ENCODE measurements around the gene DOCK4.

DOCK4 gene

GRCh38 chr7:112084520-112084971 is 121.7 kb downstream of the DOCK4 start:
- in situ Hi-C loops (cut with HindIII; ENCODE audit: low sequenced_read_pairs): no loop called here

DNA sequence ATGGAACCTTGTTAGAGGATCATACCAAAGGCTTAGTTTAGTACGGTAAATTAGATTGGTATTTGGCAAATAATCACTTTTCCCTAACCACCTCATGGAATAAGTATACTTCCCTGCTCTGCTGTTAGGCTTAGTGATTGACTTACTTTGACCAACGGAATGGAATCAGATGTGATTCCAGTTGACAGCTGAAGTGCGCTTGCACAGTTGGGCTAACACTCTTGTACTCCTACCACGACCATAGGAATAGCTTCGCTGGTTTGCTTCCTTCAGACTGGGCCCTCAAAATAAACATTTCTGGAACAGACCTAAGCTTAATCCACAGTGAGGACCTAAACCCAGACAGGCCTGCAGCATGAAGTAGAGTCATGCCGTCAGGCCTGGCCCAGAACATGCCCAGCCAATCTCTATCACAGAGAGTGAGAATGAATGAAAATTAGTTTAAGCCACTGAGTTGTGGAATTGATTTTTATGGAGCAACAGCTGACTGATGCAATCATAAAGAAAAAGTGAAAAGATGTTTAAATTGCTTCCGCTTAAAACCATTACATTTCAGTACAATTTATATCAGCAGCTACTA is 122.3 kb downstream of the DOCK4 start:
- in situ Hi-C loops (cut with HindIII; ENCODE audit: low sequenced_read_pairs): no loop called here

- in situ Hi-C loops (cut with HindIII; ENCODE audit: low sequenced_read_pairs): no loop called here
These were observed 123.9 kb downstream of the DOCK4 start for GRCh38 chr7:112082306-112082705.

DNA sequence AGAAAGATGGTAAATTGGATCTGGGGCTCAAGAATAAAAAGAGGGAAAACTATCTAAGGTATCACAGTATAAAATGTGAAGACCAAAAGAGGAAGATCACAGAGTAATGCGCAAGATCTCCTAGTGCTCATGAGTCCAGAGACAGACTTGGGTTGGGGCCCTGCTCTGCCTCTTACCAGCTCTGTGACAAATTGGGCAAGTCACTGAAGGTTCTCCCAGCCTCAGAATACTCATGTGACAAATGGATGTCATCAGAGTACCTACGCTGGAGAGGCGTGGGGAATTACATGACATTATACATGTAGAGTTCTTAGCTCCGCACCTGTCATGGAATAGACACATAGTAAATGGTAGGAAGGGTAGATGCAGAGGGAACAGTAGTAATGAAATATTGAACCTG is 124.4 kb downstream of the DOCK4 start:
- in situ Hi-C loops (cut with HindIII; ENCODE audit: low sequenced_read_pairs): no loop called here

DNA sequence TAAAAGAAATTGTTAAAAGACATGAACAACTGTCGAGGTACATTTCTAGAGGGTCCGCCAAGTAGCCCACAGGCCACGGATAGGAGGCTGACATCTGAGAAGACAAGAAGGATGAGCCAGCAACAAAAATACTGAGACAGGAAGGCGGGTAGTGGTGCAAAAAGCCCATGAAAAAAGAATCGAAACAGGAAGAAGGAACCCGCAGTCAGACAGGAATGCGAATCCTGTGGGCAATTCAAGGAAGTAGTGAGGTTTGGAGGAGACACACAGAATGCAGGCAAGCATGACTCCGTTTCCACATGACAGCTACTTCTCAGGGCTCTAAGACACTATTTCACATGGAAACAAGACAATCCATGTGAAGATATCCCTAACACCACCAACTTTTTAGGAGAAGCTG is 125.2 kb downstream of the DOCK4 start:
- in situ Hi-C loops (cut with HindIII; ENCODE audit: low sequenced_read_pairs): no loop called here

DNA sequence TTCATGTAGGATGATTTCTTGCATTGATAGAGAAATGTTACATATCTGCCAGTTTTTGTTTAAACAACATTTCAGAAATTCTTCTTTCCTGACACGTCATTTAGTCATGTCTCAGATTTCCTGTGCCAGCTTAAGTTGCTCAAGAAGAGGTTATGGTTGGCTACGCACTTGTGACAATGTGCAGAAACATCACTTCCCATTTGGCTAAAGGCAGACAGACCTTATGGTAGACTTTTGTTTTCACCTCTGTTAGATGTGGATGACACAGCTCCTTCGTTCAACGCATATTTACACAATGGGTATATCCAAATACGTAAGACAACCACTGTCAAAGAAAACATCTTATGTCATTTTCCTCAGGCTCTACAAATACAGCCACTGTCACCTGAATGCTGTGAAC is 125.8 kb downstream of the DOCK4 start:
- in situ Hi-C loops (cut with HindIII; ENCODE audit: low sequenced_read_pairs): no loop called here

GRCh38 chr7:112079673-112080072 is 126.5 kb downstream of the DOCK4 start:
- in situ Hi-C loops (cut with HindIII; ENCODE audit: low sequenced_read_pairs): no loop called here

GRCh38 chr7:112079122-112079521 is 127.1 kb downstream of the DOCK4 start:
- in situ Hi-C loops (cut with HindIII; ENCODE audit: low sequenced_read_pairs): no loop called here

DNA sequence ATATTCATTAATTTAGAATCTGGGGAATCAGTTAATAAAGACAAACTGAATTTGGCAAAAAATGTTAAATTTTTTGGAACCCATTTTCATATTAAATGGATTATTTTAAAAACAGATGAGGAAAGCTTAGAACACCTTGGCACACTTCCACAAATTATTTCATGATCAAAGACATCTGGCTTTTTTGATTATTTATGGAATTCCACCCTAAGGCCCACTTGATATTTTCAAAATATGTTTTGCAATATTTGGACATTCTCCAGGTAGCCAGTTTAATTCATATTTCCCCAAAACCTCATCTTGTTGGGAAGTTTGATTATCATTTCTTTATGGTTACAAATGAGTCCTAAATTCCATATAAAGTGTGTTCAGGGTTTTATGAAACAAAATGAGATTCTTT is 129.9 kb downstream of the DOCK4 start:
- in situ Hi-C loops (cut with HindIII; ENCODE audit: low sequenced_read_pairs): no loop called here

DNA sequence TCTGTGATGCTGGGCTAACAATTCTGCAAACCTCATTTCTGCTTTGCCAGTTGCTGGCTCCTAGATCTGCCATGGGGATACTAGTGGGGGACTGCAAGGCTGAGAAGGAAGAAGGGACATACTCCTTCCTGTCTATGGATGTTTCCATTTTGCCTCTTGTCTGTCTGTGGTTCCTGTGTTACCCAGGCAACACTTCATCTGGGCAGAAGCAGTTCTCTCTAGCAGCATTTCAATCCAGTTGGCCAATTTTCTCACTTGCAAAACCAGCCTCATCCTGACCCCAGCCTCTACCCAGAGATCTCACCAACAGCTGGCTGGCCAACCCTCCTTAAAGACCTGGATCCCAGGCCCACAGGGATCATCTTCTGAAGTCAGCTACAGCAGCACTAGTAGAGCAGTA is 131.7 kb downstream of the DOCK4 start:
- in situ Hi-C loops (cut with HindIII; ENCODE audit: low sequenced_read_pairs): no loop called here

DNA sequence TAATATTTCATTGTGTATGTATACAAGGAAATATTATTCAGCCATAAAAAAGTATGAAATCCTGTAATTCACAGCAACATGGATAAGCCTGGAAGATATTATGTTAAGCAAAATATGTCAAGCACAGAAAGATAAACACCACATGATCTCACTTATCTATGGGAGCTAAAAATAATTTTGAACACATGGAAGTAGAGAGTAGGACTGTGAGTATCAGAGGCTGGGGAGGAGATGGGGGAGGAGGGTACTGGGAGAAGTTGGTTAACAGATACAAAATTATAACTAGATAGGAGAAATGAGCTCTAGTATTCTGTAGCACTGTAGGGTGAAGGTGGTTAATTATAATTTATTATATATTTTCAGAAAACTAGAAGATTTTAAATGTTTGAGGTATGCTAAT is 132.7 kb downstream of the DOCK4 start:
- in situ Hi-C loops (cut with HindIII; ENCODE audit: low sequenced_read_pairs): no loop called here

DNA sequence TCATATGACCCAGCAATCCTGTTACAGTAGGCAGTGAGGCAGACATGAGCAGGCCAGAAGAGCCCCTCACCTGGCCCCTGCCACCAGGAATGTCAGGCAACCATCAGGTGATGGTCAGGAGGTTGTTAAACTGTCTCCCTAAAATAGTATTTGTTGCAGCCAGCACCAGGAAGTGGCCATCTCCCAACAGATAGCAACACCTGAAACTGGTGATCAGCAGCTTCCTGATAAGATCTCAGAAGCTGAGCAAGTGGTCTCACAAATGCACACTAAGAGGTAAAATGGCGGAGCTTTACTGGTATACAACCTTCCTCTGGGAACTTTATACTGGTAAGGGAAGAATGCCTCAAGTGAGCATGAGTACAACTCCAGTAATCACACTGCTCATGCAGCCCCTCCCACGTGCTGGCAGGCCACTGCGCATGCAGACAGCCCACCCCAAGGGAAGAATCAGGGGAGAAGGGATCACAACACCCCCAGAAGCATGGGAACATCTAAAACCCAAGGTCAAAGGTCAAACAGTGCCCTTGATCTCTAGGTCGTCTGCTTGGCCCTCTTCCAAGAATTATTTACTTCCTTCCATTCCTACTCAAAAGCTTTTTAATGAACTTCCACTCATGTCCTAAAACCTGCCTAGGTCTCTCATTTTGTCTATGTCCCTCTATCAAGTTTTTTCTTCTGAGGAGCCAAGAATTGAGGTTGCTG is 133.5 kb downstream of the DOCK4 start:
- in situ Hi-C loops (cut with HindIII; ENCODE audit: low sequenced_read_pairs): no loop called here

DNA sequence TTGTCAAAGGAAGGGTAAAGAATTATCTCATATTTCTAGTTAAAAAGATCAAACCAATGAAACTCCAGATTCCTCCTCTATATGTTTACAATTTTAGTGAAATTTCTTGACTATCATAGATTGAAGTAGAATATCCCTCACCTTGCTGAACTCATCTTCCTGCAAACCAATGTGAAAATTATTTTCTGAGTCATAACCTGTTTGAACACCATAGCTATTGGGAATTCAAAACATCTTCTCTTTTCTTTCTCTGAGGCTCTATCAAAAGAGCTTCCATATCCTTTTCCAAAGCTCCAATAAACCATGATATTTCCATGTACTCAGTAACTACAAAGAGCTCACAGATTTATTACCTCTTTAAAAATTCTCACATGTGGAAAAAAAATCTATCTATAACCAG is 134.3 kb downstream of the DOCK4 start:
- in situ Hi-C loops (cut with HindIII; ENCODE audit: low sequenced_read_pairs): no loop called here

- in situ Hi-C loops (cut with HindIII; ENCODE audit: low sequenced_read_pairs): no loop called here
These were observed 135.4 kb downstream of the DOCK4 start for GRCh38 chr7:112070674-112071256.

DNA sequence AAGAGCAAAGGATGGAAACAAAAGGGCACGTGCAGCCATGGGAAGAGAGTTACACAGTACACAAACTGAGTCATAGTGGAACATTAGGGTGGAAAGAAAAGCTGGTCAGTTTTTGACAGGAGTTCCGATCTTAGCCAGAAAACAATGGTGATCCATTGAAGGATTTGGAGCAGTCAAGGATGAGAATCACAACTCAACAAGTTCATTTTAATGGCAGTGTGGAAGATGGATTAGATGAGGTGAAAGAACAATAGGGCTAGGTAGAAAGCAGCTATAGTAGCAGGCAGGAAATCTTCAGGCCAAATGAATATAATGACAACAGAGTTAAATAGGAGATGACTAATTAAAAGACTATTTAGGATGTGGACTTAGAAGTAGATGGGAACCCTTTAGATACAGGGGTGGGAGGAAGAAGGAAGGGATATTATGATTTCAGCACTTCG is 136.3 kb downstream of the DOCK4 start:
- in situ Hi-C loops (cut with HindIII; ENCODE audit: low sequenced_read_pairs): no loop called here

DNA sequence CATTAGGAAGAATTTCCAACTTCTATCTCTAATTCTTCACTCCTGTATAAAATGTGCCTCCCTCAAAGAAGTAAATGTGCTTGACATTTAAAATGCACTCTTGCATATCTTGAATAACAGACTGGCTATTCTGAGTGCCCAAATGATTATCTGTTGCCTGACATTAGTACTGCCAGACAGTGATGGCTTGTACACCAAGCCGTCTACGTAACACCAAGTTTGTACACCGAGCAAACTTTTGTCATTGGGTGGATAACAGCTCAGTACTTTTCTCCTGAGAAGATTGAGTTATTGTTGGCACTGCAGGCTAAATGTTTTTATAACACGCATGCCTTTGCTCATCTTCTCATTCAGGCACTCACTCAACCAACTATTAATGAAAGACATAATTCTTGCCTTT is 137.2 kb downstream of the DOCK4 start:
- in situ Hi-C loops (cut with HindIII; ENCODE audit: low sequenced_read_pairs): no loop called here

- in situ Hi-C loops (cut with HindIII; ENCODE audit: low sequenced_read_pairs): no loop called here
These were observed 138.3 kb downstream of the DOCK4 start for GRCh38 chr7:112067632-112068540.

DNA sequence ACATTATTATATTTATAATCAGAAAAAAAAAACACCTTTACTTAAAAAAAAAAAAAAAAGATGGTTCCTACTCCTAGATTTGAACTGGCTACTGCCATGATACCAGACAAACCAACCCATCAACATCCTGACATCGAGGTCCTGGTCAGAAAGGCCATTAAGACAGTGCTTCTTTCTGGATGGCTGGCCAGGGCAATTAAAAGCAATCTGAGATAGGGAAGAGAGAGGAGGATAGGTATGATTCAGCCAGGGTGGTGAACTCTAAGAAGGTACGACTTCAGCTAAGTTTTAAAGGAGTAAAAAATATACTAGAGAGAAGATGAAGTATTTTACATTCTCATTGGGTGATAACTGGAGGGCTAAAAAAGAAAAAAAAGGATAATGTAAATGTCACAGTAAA is 139.0 kb downstream of the DOCK4 start:
- in situ Hi-C loops (cut with HindIII; ENCODE audit: low sequenced_read_pairs): no loop called here

- in situ Hi-C loops (cut with HindIII; ENCODE audit: low sequenced_read_pairs): no loop called here
These were observed 140.4 kb downstream of the DOCK4 start for GRCh38 chr7:112065758-112066157.

DNA sequence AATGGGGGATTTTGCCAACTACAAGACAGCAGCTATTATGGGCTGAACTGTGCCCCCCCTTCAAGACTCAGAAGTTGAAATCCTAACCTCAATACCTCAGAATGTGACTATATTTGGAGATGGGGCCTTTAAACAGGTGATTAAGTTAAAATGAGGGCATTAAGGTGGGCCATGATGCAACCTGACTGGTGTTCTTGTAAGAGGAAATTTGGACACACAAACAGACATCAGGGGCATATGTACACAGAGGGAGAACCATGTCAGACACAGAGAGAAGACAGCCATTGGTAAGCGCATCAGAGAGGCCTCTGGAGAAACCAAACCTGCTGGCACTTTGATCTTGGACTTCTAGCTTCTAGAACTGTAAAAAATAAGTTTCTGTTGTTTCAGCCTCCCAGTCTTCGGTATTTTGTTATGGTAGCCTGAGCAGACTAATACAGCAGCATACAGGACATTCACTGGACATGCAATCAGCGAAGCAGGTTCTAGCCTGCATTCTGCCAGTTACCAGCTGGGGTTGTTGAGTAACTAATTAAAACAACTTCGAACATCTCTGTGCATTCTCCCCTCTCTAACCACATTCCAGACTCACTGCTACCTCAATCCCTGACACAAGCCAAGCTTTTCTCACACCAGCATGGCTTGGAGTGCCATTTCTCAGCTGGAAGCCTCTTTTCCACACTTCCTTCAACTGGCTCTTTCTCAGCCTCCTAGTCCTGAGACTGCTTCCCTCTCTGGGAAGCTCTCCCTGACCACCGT is 141.4 kb downstream of the DOCK4 start:
- in situ Hi-C loops (cut with HindIII; ENCODE audit: low sequenced_read_pairs): no loop called here

DNA sequence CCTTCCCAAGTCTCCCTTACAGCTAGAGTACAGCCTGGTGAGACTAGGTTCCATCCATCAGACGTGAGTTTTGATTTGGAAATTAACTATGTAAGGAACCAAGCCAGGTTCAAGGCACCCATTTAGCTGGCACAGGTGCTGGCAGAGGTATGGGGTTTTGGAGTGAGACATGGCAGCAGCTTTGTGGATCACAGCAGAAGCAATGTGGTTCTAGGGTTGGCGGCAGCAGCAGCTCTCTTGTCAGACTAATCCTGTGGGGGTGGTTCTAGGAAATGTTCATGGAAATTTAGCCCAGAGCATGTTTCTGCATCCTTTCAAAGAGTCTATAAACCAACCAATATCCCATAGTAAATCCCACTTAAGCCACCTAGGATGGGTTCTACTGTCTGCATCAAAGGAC is 142.2 kb downstream of the DOCK4 start:
- in situ Hi-C loops (cut with HindIII; ENCODE audit: low sequenced_read_pairs): no loop called here

Data from endothelial cell of hepatic sinusoid (primary cell).